ENCODE results near the gene TENT4B. TPM values are rescaled to one million over a fixed set of nuclear protein-coding genes. Genes with fewer than 3 reads are reported as not detected.
A peak's percentile ranks its signal among the peaks of the same experiment; 100 is the strongest.

The TENT4B gene
- polyA plus RNA-seq, 1 experiment: 7.2 TPM

GRCh38 chr16:50210266-50211038 lies 57.3 kb downstream of the TENT4B start:
- CTCF ChIA-PET: interaction anchor here (0.6 to 7.3 kb wide), 32 partner anchors 10 to 454 kb away, joined by 3 to 148 read pairs (median 5); partner anchors contain the start of genes CNEP1R1, HEATR3 and TENT4B
- TF ChIP-seq CTCF (IDR thresholded peaks at IDR 0.05; ENCODE audit: insufficient read depth, low read depth, low read length): peak; percentile 88
- Histone ChIP-seq H3K36me3 (ENCODE audit: control insufficient read depth, insufficient read depth, low read length) (peaks cover 3% of the 10 kb centered on the region; the same call in 1 of the 2 replicates), H3K27me3 (ENCODE audit: control insufficient read depth, insufficient read depth, low read length) (no peaks in the 10 kb centered on the region), H3K4me3 (ENCODE audit: low read depth, low read length) (no peak overlapping the region)
- POLR2A ChIA-PET: interaction anchor here (0.9 kb wide), 1 partner anchor 185 kb away, joined by 3 read pairs; the partner anchor contains the start of gene CNEP1R1
- peak; percentile 68 for DNase-seq (ENCODE audit: low read depth)

GRCh38 chr16:50213939-50214519 lies 60.9 kb downstream of the TENT4B start:
- POLR2A ChIA-PET: no interaction called here
- Histone ChIP-seq H3K36me3 (ENCODE audit: control insufficient read depth, insufficient read depth, low read length) (peaks cover 6% of the 10 kb centered on the region), H3K27me3 (ENCODE audit: control insufficient read depth, insufficient read depth, low read length) (no peaks in the 10 kb centered on the region), H3K4me3 (ENCODE audit: low read depth, low read length) (no peak overlapping the region)
- DNase-seq (ENCODE audit: low read depth): no peak
- peak; percentile 62 for TF ChIP-seq CTCF (IDR thresholded peaks at IDR 0.05; ENCODE audit: insufficient read depth, low read depth, low read length)
- CTCF ChIA-PET: interaction anchor here (0.6 to 7.3 kb wide), 17 partner anchors 16 to 452 kb away, joined by 3 to 148 read pairs (median 3); partner anchors contain the start of genes CNEP1R1 and HEATR3

GRCh38 chr16:50215680-50216079 lies 62.6 kb downstream of the TENT4B start:
- CTCF ChIA-PET: interaction anchor here (0.9 to 2.0 kb wide), 3 partner anchors 139 to 450 kb away, joined by 3 to 5 read pairs (median 4); partner anchors contain the start of gene CNEP1R1

GRCh38 chr16:50216231-50216630 lies 63.1 kb downstream of the TENT4B start:
- POLR2A ChIA-PET: no interaction called here
- no peaks in the 10 kb centered on the region for H3K27me3 ChIP-seq (ENCODE audit: control insufficient read depth, insufficient read depth, low read length)
- H3K4me3 ChIP-seq (ENCODE audit: low read depth, low read length): no peak overlapping the region
- TF ChIP-seq CTCF (IDR thresholded peaks at IDR 0.05; ENCODE audit: insufficient read depth, low read depth, low read length): no peak
- CTCF ChIA-PET: interaction anchor here (1.4 to 2.0 kb wide), 2 partner anchors 138 to 191 kb away, joined by 4 to 5 read pairs; partner anchors contain the start of gene CNEP1R1
- no peak for DNase-seq (ENCODE audit: low read depth)
- H3K36me3 ChIP-seq (ENCODE audit: control insufficient read depth, insufficient read depth, low read length): peaks cover 6% of the 10 kb centered on the region

More at GRCh38 chr16:50215680-50216079, 62.6 kb downstream of the TENT4B start:
- Histone ChIP-seq H3K27me3 (ENCODE audit: control insufficient read depth, insufficient read depth, low read length) (no peaks in the 10 kb centered on the region), H3K36me3 (ENCODE audit: control insufficient read depth, insufficient read depth, low read length) (peaks cover 6% of the 10 kb centered on the region), H3K4me3 (ENCODE audit: low read depth, low read length) (no peak overlapping the region)
- TF ChIP-seq CTCF (IDR thresholded peaks at IDR 0.05; ENCODE audit: insufficient read depth, low read depth, low read length): no peak
- POLR2A ChIA-PET: no interaction called here
- DNase-seq (ENCODE audit: low read depth): no peak

- Histone ChIP-seq H3K27me3 (ENCODE audit: control insufficient read depth, insufficient read depth, low read length) (no peaks in the 10 kb centered on the region), H3K36me3 (ENCODE audit: control insufficient read depth, insufficient read depth, low read length) (peaks cover 7% of the 10 kb centered on the region; the same call in 1 of the 2 replicates), H3K4me3 (ENCODE audit: low read depth, low read length) (no peak overlapping the region)
- CTCF ChIA-PET: interaction anchor here (2.5 kb wide), 1 partner anchor 446 kb away, joined by 5 read pairs; no protein-coding TSS in a partner anchor
- POLR2A ChIA-PET: no interaction called here
- DNase-seq (ENCODE audit: low read depth): no peak
- TF ChIP-seq CTCF (IDR thresholded peaks at IDR 0.05; ENCODE audit: insufficient read depth, low read depth, low read length): no peak
Observed at GRCh38 chr16:50219402-50219975, 66.4 kb downstream of the TENT4B start.

Measured in BJ (cell line).